HG03575 (cell line): ENCODE data around the gene ZNF184.

Source experiments
- ATAC-seq: cut with Tn5 transposase; IDR thresholded peaks from one replicate; pipeline ENCODE4 v1.9.1; 2021; ENCODE audit not compliant: unreplicated experiment, insufficient number of reproducible peaks, low FRiP score; ENCODE audit errors: extremely low read depth

Gene ZNF184

GRCh38 chr6:27492631-27493190 lies 19.8 kb upstream of the ZNF184 start:
- ATAC-seq, result no peak

GRCh38 chr6:27479319-27480182 lies 6.6 kb upstream of the ZNF184 start:
- peak; percentile 31 for ATAC-seq

GRCh38 chr6:27478706-27479318 lies 5.9 kb upstream of the ZNF184 start:
- peak; percentile 31 for ATAC-seq

- ATAC-seq, result no peak
Measured at GRCh38 chr6:27478141-27478705, 5.3 kb upstream of the ZNF184 start.

- no peak for ATAC-seq
Measured at GRCh38 chr6:27477318-27478013, 4.6 kb upstream of the ZNF184 start.

GRCh38 chr6:27476090-27476489 lies 3.2 kb upstream of the ZNF184 start:
- ATAC-seq, result no peak

GRCh38 chr6:27474672-27475071 lies 1.8 kb upstream of the ZNF184 start:
- ATAC-seq, result no peak

- no peak for ATAC-seq
Measured at GRCh38 chr6:27474172-27474465, 1.2 kb upstream of the ZNF184 start.

- no peak for ATAC-seq
Measured at GRCh38 chr6:27472182-27472616, 706 bp downstream of the ZNF184 start.

GRCh38 chr6:27471365-27472115 lies 1.4 kb downstream of the ZNF184 start:
- no peak for ATAC-seq

GRCh38 chr6:27470023-27470422 lies 2.9 kb downstream of the ZNF184 start:
- no peak for ATAC-seq

- ATAC-seq, result no peak
Measured at GRCh38 chr6:27468334-27468733, 4.6 kb downstream of the ZNF184 start.

GRCh38 chr6:27452496-27452897 lies 20.4 kb downstream of the ZNF184 start:
- ATAC-seq, result no peak

- ATAC-seq, result no peak
Measured at GRCh38 chr6:27451660-27452390, 21.1 kb downstream of the ZNF184 start.

- ATAC-seq, result no peak
Measured at GRCh38 chr6:27448456-27448855, 24.4 kb downstream of the ZNF184 start.

- no peak for ATAC-seq
Measured at GRCh38 chr6:27442932-27443331, 30.0 kb downstream of the ZNF184 start.

GRCh38 chr6:27441001-27441400 lies 31.9 kb downstream of the ZNF184 start:
- ATAC-seq, result no peak

- ATAC-seq, result no peak
Measured at GRCh38 chr6:27439371-27439770, 33.5 kb downstream of the ZNF184 start.
